Keratinocyte (primary cell): ENCODE results near the gene RRBP1.

Experiments
- CTCF ChIP-seq, 3 experiments: IDR thresholded peaks in 1 of 3; conservative IDR thresholded peaks in 1 of 3; optimal IDR thresholded peaks in 1 of 3; 2 replicates in 2 of 3; 3 replicates in 1 of 3; pipeline versions ENCODE3 to v1.5.1; 2011; ENCODE audit warnings: low read length in 3 of 3, mild to moderate bottlenecking in 3 of 3, moderate library complexity in 2 of 3, control low read depth in 1 of 3, inconsistent platforms in 1 of 3; ENCODE audit not compliant: insufficient read depth in 2 of 3; ENCODE audit errors: extremely low read depth in 1 of 3
- EZH2 ChIP-seq: IDR thresholded peaks from one replicate; pipeline ENCODE4 v1.6.1; 2012; ENCODE audit warnings: inconsistent platforms, mild to moderate bottlenecking, low read length, moderate library complexity

- no peak for TF ChIP-seq CTCF (optimal IDR thresholded peaks at IDR 0.05 in 1 of 3, IDR thresholded peaks at IDR 0.05 in 1 of 3, conservative IDR thresholded peaks at IDR 0.05 in 1 of 3; ENCODE audit: extremely low read depth in 1 of 3, insufficient read depth in 2 of 3, low read length in 3 of 3)
- no peak for TF ChIP-seq EZH2
These were observed 5.8 kb upstream of the RRBP1 start for GRCh38 chr20:17687800-17688199.
